ENCODE measurements around the gene CLDN4.

DNA sequence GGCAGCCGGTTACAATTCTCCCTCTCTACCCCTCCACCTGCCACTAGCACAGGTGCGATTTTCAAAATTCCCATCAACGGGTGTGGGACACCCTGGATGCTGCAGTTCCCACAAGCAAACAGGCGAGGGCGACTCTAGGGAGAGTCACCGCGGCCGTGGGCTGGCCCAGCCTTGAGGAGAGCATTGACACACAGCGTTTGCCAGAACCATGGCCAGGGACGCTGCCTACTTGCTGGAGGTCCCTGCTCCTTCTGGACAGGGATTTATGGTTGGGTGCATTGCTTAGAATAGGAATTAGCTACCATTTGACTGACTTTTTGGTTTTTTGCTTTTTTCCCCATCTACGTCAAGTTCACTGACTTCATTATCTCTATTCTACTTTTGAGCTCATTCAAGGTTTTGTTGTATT, 19.0 kb upstream of the CLDN4 start:
- TF ChIP-seq, protein P1, sequence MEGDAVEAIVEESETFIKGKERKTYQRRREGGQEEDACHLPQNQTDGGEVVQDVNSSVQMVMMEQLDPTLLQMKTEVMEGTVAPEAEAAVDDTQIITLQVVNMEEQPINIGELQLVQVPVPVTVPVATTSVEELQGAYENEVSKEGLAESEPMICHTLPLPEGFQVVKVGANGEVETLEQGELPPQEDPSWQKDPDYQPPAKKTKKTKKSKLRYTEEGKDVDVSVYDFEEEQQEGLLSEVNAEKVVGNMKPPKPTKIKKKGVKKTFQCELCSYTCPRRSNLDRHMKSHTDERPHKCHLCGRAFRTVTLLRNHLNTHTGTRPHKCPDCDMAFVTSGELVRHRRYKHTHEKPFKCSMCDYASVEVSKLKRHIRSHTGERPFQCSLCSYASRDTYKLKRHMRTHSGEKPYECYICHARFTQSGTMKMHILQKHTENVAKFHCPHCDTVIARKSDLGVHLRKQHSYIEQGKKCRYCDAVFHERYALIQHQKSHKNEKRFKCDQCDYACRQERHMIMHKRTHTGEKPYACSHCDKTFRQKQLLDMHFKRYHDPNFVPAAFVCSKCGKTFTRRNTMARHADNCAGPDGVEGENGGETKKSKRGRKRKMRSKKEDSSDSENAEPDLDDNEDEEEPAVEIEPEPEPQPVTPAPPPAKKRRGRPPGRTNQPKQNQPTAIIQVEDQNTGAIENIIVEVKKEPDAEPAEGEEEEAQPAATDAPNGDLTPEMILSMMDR (IDR thresholded peaks at IDR 0.05; ENCODE audit: poor library complexity) = peak; percentile 66
- TF ChIP-seq EZH2phosphoT487 (IDR thresholded peaks at IDR 0.05; ENCODE audit: low read depth, severe bottlenecking, unreplicated experiment) (no peak), EZH2 (IDR thresholded peaks at IDR 0.05; ENCODE audit: borderline replicate concordance) (no peak)
